PC-9 (cell line): ENCODE measurements around the gene NOS1.

ENCODE experiments used
- EZH2 ChIP-seq: fragments of 200-600 bp; sonication (generic); IDR thresholded peaks from 2 replicates; pipeline ENCODE4 v1.8.0; 2017; ENCODE audit warnings: antibody characterized with exemption, low read depth
- TF ChIP-seq, protein P1 (sequence below): fragments of 200-600 bp; sonication (generic); conservative IDR thresholded peaks from 2 replicates; pipeline ENCODE4 v1.6.1; 2017; ENCODE audit warnings: mixed run types, antibody characterized with exemption, mild to moderate bottlenecking, moderate library complexity

DNA sequence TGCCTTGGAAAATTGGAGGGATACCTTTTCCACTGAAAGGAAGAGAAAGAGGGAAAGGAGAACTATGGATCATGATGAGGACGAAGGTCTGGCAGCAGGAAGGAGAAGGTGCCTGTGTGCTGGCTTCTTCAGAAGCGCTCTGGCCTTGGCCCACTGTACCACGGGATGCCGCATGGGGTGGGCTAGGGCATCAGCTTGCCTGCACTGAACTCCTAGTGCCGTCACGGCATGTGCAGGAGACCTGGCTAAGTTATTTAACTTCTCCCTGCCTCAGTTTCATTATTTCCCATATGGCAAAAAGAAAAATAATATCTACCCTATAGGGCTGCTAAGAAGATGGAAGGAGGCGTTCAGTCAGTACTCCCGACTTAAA is 199.3 kb downstream of the NOS1 start:
- TF ChIP-seq, protein P1, sequence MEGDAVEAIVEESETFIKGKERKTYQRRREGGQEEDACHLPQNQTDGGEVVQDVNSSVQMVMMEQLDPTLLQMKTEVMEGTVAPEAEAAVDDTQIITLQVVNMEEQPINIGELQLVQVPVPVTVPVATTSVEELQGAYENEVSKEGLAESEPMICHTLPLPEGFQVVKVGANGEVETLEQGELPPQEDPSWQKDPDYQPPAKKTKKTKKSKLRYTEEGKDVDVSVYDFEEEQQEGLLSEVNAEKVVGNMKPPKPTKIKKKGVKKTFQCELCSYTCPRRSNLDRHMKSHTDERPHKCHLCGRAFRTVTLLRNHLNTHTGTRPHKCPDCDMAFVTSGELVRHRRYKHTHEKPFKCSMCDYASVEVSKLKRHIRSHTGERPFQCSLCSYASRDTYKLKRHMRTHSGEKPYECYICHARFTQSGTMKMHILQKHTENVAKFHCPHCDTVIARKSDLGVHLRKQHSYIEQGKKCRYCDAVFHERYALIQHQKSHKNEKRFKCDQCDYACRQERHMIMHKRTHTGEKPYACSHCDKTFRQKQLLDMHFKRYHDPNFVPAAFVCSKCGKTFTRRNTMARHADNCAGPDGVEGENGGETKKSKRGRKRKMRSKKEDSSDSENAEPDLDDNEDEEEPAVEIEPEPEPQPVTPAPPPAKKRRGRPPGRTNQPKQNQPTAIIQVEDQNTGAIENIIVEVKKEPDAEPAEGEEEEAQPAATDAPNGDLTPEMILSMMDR = no peak
- TF ChIP-seq EZH2 = no peak
